ENCODE data around the gene CARD14. TPM values are rescaled to one million over a fixed set of nuclear protein-coding genes. Genes with fewer than 3 reads are reported as not detected.

Gene CARD14
- total and polyA plus RNA-seq, 2 experiments from 2014 or later = 0.08 to 0.52 TPM

GRCh38 chr17:80158846-80159245 is 11.0 kb upstream of the CARD14 start (continued):
- no peak for TF ChIP-seq JUNB (IDR thresholded peaks at IDR 0.05; ENCODE audit: unreplicated experiment)
- TF ChIP-seq, protein P1, sequence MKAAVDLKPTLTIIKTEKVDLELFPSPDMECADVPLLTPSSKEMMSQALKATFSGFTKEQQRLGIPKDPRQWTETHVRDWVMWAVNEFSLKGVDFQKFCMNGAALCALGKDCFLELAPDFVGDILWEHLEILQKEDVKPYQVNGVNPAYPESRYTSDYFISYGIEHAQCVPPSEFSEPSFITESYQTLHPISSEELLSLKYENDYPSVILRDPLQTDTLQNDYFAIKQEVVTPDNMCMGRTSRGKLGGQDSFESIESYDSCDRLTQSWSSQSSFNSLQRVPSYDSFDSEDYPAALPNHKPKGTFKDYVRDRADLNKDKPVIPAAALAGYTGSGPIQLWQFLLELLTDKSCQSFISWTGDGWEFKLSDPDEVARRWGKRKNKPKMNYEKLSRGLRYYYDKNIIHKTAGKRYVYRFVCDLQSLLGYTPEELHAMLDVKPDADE (IDR thresholded peaks at IDR 0.05) = no peak

GRCh38 chr17:80160536-80160935 is 9.3 kb upstream of the CARD14 start:
- peaks cover 30% of the 10 kb centered on the region for H3K4me1 Mint-ChIP-seq
- peaks cover 13% of the 10 kb centered on the region; the same call in 1 of the 2 replicates for H3K36me3 ChIP-seq (ENCODE audit: insufficient read depth)

More at GRCh38 chr17:80160536-80160935, 9.3 kb upstream of the CARD14 start:
- peaks cover 25% of the 10 kb centered on the region for H3K9me3 Mint-ChIP-seq
- peak overlapping the region; percentile 60 for H3K27ac Mint-ChIP-seq
- peak; percentile 57 for DNase-seq (ENCODE audit: low spot score)
- Histone ChIP-seq H3F3A (replicated peaks; ENCODE audit: low read depth) (peaks cover 12% of the 10 kb centered on the region; the same call in 1 of the 2 replicates), H3K9me2 (ENCODE audit: insufficient read depth) (no peaks in the 10 kb centered on the region), H4K20me1 (replicated peaks; ENCODE audit: insufficient read depth) (no peaks in the 10 kb centered on the region), H3K79me2 (replicated peaks; ENCODE audit: insufficient read depth) (no peaks in the 10 kb centered on the region), H3K4me2 (peak overlapping the region; percentile 69), H2AFZ (no peak overlapping the region; the same call in 1 of the 2 replicates), H3K27me3 (ENCODE audit: insufficient read depth) (no peaks in the 10 kb centered on the region), H3K4me1 (ENCODE audit: insufficient read depth) (peaks cover 27% of the 10 kb centered on the region), H3K27ac (ENCODE audit: low read depth) (peak overlapping the region; percentile 26; the same call in 1 of the 2 replicates), H3K4me3 (peak overlapping the region; percentile 44)
- H3K27me3 Mint-ChIP-seq (ENCODE audit: insufficient read depth, low read depth, poor library complexity) = peaks cover 18% of the 10 kb centered on the region
- TF ChIP-seq ZNF114 (CRISPR knock-in tag; IDR thresholded peaks at IDR 0.05) (no peak), CREB1 (CRISPR knock-in tag; IDR thresholded peaks at IDR 0.05; ENCODE audit: low read depth) (no peak), NANOG (IDR thresholded peaks at IDR 0.05; ENCODE audit: borderline replicate concordance) (no peak), ZNF331 (CRISPR knock-in tag; IDR thresholded peaks at IDR 0.05; ENCODE audit: low read depth) (no peak), JUNB (IDR thresholded peaks at IDR 0.05; ENCODE audit: unreplicated experiment) (no peak), ZNF462 (CRISPR knock-in tag; IDR thresholded peaks at IDR 0.05) (no peak)
- TF ChIP-seq, protein P2, sequence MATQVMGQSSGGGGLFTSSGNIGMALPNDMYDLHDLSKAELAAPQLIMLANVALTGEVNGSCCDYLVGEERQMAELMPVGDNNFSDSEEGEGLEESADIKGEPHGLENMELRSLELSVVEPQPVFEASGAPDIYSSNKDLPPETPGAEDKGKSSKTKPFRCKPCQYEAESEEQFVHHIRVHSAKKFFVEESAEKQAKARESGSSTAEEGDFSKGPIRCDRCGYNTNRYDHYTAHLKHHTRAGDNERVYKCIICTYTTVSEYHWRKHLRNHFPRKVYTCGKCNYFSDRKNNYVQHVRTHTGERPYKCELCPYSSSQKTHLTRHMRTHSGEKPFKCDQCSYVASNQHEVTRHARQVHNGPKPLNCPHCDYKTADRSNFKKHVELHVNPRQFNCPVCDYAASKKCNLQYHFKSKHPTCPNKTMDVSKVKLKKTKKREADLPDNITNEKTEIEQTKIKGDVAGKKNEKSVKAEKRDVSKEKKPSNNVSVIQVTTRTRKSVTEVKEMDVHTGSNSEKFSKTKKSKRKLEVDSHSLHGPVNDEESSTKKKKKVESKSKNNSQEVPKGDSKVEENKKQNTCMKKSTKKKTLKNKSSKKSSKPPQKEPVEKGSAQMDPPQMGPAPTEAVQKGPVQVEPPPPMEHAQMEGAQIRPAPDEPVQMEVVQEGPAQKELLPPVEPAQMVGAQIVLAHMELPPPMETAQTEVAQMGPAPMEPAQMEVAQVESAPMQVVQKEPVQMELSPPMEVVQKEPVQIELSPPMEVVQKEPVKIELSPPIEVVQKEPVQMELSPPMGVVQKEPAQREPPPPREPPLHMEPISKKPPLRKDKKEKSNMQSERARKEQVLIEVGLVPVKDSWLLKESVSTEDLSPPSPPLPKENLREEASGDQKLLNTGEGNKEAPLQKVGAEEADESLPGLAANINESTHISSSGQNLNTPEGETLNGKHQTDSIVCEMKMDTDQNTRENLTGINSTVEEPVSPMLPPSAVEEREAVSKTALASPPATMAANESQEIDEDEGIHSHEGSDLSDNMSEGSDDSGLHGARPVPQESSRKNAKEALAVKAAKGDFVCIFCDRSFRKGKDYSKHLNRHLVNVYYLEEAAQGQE (IDR thresholded peaks at IDR 0.05; ENCODE audit: unreplicated experiment) = no peak
- TF ChIP-seq, protein P1 (IDR thresholded peaks at IDR 0.05) = no peak
- H3K36me3 Mint-ChIP-seq (ENCODE audit: low read depth) = peaks cover 21% of the 10 kb centered on the region
- ATAC-seq = peak; percentile 92
- peak overlapping the region; percentile 51 for H3K4me3 Mint-ChIP-seq
